ENCODE results near the gene COX5A. TPM values are rescaled to one million over a fixed set of nuclear protein-coding genes. Genes with fewer than 3 reads are reported as not detected.

The COX5A gene
- total and polyA plus RNA-seq, 2 of the 13 experiments (the other 11 are each of a cell fraction or from before 2014, with no cell fraction given) = 158 to 218 TPM

- 68% methylated on average over 2 of the region's 2 CpGs for WGBS (ENCODE audit: low lambda C conversion rate)
- Histone ChIP-seq H3K79me2 (ENCODE audit: insufficient read depth, low read length) (peaks cover 58% of the 10 kb centered on the region), H2AFZ (ENCODE audit: low read length) (no peak overlapping the region), H3K27ac (ENCODE audit: extremely low read length, insufficient read depth, low read length) (no peak overlapping the region), H3K4me1 (ENCODE audit: insufficient read depth, low read length) (peaks cover 55% of the 10 kb centered on the region), H3K36me3 (replicated peaks in 1 of 2; ENCODE audit: control insufficient read depth in 1 of 2, insufficient read depth in 2 of 2, low read length in 2 of 2) (peaks cover 4 to 15% of the 10 kb centered on the region in 2 experiments; a peak in 4 of 5 replicates), H3K27me3 (ENCODE audit: control insufficient read depth in 1 of 2, insufficient read depth in 2 of 2, low read length in 2 of 2) (no peaks in the 10 kb centered on the region; a peak in 2 of 5 replicates), H3K9ac (ENCODE audit: insufficient read depth, low read depth, low read length) (no peak overlapping the region), H3K9me3 (ENCODE audit: low read length) (no peaks in the 10 kb centered on the region), H3K4me3 (replicated peaks in 1 of 3; ENCODE audit: insufficient read depth in 1 of 3, low read depth in 2 of 3, low read length in 3 of 3) (no peak overlapping the region), H4K20me1 (ENCODE audit: insufficient read depth, low read length) (peaks cover 18% of the 10 kb centered on the region), H3K4me2 (ENCODE audit: low read depth, low read length) (0 out of 2 replicates have a peak overlapping the region, but pooled peaks have one; percentile 15)
- intact Hi-C loops (cut with micrococcal nuclease; ENCODE audit: unreplicated experiment) = no loop called here
- no peak for ATAC-seq
- ChIA-PET CTCF (ENCODE audit: low intra/inter-chr PET ratio, low total read pairs) (no interaction called here), POLR2A (interaction anchor here (1.5 kb wide), 1 partner anchor 32 kb away, joined by 3 read pairs; no protein-coding TSS in a partner anchor)
- no peak for DNase-seq (ENCODE audit: low spot score)
- in situ Hi-C loops (cut with HindIII; ENCODE audit: extremely low pct_ligation_motif_present, low pct_unique_long_range_greater_than_20kb) = no loop called here
- TF ChIP-seq ZNF7 (CRISPR knock-in tag; IDR thresholded peaks at IDR 0.05) (no peak), ZNF383 (CRISPR knock-in tag; IDR thresholded peaks at IDR 0.05; ENCODE audit: borderline replicate concordance) (no peak), ZBTB33 (CRISPR knock-in tag; IDR thresholded peaks at IDR 0.05) (no peak), CSRNP1 (CRISPR knock-in tag; IDR thresholded peaks at IDR 0.05) (no peak), ZBTB2 (CRISPR knock-in tag; IDR thresholded peaks at IDR 0.05; ENCODE audit: low read depth) (no peak), ZNF441 (CRISPR knock-in tag; IDR thresholded peaks at IDR 0.05; ENCODE audit: borderline replicate concordance) (no peak), ZNF558 (CRISPR knock-in tag; IDR thresholded peaks at IDR 0.05; ENCODE audit: borderline replicate concordance) (no peak), ZNF264 (CRISPR knock-in tag; IDR thresholded peaks at IDR 0.05) (no peak)
- no TSS peak for BruUV-seq (replicated peaks)
- no peak for FAIRE-seq
These were observed 4.3 kb downstream of the COX5A start for GRCh38 chr15:74933573-74933972.

All from HepG2 (cell line).